Dermis microvascular lymphatic vessel endothelial cell (primary cell): Measurements from ENCODE around the gene JAKMIP2. TPM values are rescaled to one million over a fixed set of nuclear protein-coding genes. Genes with fewer than 3 reads are reported as not detected.

Experiments
- DNase-seq, 2 donors: peaks; one replicate each; pipeline versions ENCODE4 v3.0.0 to v3.0.0-alpha.2; 2010; ENCODE audit warnings: low read depth in 2 of 2
- total RNA-seq: library from RNA; depleted of rRNA; stranded (reverse); fragments of >200 nt; gene quantifications from 2 replicates; pipeline ENCODE4 v1.2.1, GENCODE V29; 2014

Gene JAKMIP2
- total RNA-seq, 1 donor from 2014 or later, result not detected

GRCh38 chr5:147789820-147790219, 7.3 kb upstream of the JAKMIP2 start:
- DNase-seq, result no peak

- no peak for DNase-seq
These were observed 5.5 kb upstream of the JAKMIP2 start for GRCh38 chr5:147788023-147788422.

GRCh38 chr5:147786142-147786541, 3.6 kb upstream of the JAKMIP2 start:
- DNase-seq, result no peak

GRCh38 chr5:147784146-147784987, 1.8 kb upstream of the JAKMIP2 start:
- DNase-seq, result no peak

GRCh38 chr5:147780924-147781573, 1.5 kb downstream of the JAKMIP2 start:
- DNase-seq, result no peak

- DNase-seq, result no peak
These were observed 2.8 kb downstream of the JAKMIP2 start for GRCh38 chr5:147779694-147780093.

GRCh38 chr5:147776989-147777388, 5.5 kb downstream of the JAKMIP2 start:
- DNase-seq, result no peak

- no peak for DNase-seq
These were observed 8.9 kb downstream of the JAKMIP2 start for GRCh38 chr5:147773587-147773986.

- no peak for DNase-seq
These were observed 9.4 kb downstream of the JAKMIP2 start for GRCh38 chr5:147773139-147773538.

GRCh38 chr5:147767048-147767447, 15.5 kb downstream of the JAKMIP2 start:
- DNase-seq, result no peak

GRCh38 chr5:147763791-147764525, 18.6 kb downstream of the JAKMIP2 start:
- DNase-seq, result no peak

- no peak for DNase-seq
These were observed 22.2 kb downstream of the JAKMIP2 start for GRCh38 chr5:147760086-147760875.

- no peak for DNase-seq
These were observed 23.1 kb downstream of the JAKMIP2 start for GRCh38 chr5:147759441-147759840.

- DNase-seq, result no peak
These were observed 26.0 kb downstream of the JAKMIP2 start for GRCh38 chr5:147756566-147756965.

GRCh38 chr5:147754372-147755122, 28.0 kb downstream of the JAKMIP2 start:
- no peak for DNase-seq

- no peak for DNase-seq
These were observed 28.8 kb downstream of the JAKMIP2 start for GRCh38 chr5:147753765-147754164.

GRCh38 chr5:147752666-147753290, 29.8 kb downstream of the JAKMIP2 start:
- DNase-seq, result no peak

- no peak for DNase-seq
These were observed 30.5 kb downstream of the JAKMIP2 start for GRCh38 chr5:147752033-147752432.

GRCh38 chr5:147751156-147751830, 31.2 kb downstream of the JAKMIP2 start:
- DNase-seq, result no peak

GRCh38 chr5:147750065-147750464, 32.5 kb downstream of the JAKMIP2 start:
- no peak for DNase-seq
